K562 (cell line): Measurements from ENCODE around the gene PTK6. TPM values are rescaled to one million over a fixed set of nuclear protein-coding genes. Genes with fewer than 3 reads are reported as not detected.

Experiments used
- FUS ChIP-seq: fragments of 200-400 bp; formaldehyde crosslinking; optimal IDR thresholded peaks from 2 replicates; pipeline ENCODE3; 2017; ENCODE audit warnings: low read depth, low read length
- HNRNPUL1 ChIP-seq: fragments of 200-400 bp; formaldehyde crosslinking; IDR thresholded peaks from 2 replicates; pipeline ENCODE4 v1.6.1; 2017; ENCODE audit warnings: low read length
- PML ChIP-seq: IDR thresholded peaks from 2 replicates; pipeline ENCODE4 v1.6.1; 2012; ENCODE audit warnings: low read length, inconsistent platforms
- RBM14 ChIP-seq: fragments of 200-400 bp; formaldehyde crosslinking; IDR thresholded peaks from 2 replicates; pipeline ENCODE4 v1.6.1; 2018; ENCODE audit warnings: low read depth, mild to moderate bottlenecking, low read length, moderate library complexity, borderline replicate concordance; ENCODE audit not compliant: insufficient read depth
- SIN3B ChIP-seq: fragments of 450-650 bp; IDR thresholded peaks from 2 replicates; pipeline ENCODE4 v1.6.1; 2017; ENCODE audit warnings: low read depth, mild to moderate bottlenecking, moderate library complexity
- XRCC4 ChIP-seq: IDR thresholded peaks from one replicate; pipeline ENCODE4 v1.6.1; 2011; ENCODE audit not compliant: insufficient read depth, insufficient read length; ENCODE audit errors: extremely low read depth
- ZBTB26 ChIP-seq: fragments of 450-650 bp; formaldehyde crosslinking; IDR thresholded peaks from 2 replicates; pipeline ENCODE4 v1.4.0; 2022; ENCODE audit warnings: missing genetic modification characterization
- ZBTB34 ChIP-seq: fragments of 250-450 bp; sonication (Bioruptor Pico); IDR thresholded peaks from 2 replicates; pipeline ENCODE4 v1.8.0; 2021; ENCODE audit warnings: mild to moderate bottlenecking, moderate library complexity
- ZFP30 ChIP-seq: fragments of 250-450 bp; sonication (Bioruptor Pico); IDR thresholded peaks from 2 replicates; pipeline ENCODE4 v1.8.0; 2022; ENCODE audit warnings: moderate library complexity, mild to moderate bottlenecking, inconsistent platforms, borderline replicate concordance
- ZNF436 ChIP-seq: fragments of 250-450, 450-650 bp; sonication (Bioruptor Pico); formaldehyde crosslinking; IDR thresholded peaks from 2 replicates; pipeline ENCODE4 v1.7.0; 2020; ENCODE audit warnings: mild to moderate bottlenecking
- polyA plus RNA-seq, 8 experiments: library from polyadenylated mRNA; depleted of rRNA in 4 of 8; stranded (reverse) in 5 of 8; unstranded in 3 of 8; fragments of >200 nt; fragmentation: Nextera tagmentation in 2 of 8; fragmentation: Illumina TruSeq in 1 of 8; extraction: Ambion mirVana in 2 of 8; extraction: Trizol in 1 of 8; gene quantifications; 2 replicates each; pipeline versions ENCODE4 v1.2.1 to v1.2.3, GENCODE V29; 2011 to 2014; ENCODE audit warnings: inconsistent platforms in 1 of 8, missing spikeins in 1 of 8
- total RNA-seq, 7 experiments: library from RNA; depleted of rRNA in 6 of 7; stranded (reverse); fragments of >200 nt in 6 of 7; fragmentation: Illumina TruSeq in 2 of 7; extraction: Trizol in 2 of 7; gene quantifications; 2 replicates each; pipeline versions ENCODE4 v1.2.1 to v1.2.3, GENCODE V29; 2011 to 2021; ENCODE audit warnings: low replicate concordance in 1 of 7
- TF ChIP-seq, protein P1 (sequence below): IDR thresholded peaks from 2 replicates; pipeline ENCODE4 v1.6.1; 2011; ENCODE audit warnings: borderline replicate concordance, low read depth, mild to moderate bottlenecking, moderate library complexity, low read length; ENCODE audit not compliant: insufficient read depth, poor library complexity, severe bottlenecking

PTK6 gene
- total and polyA plus RNA-seq, 9 of the 15 experiments (the other 6 are each of a cell fraction or from before 2014, with no cell fraction given), result 0.07 TPM; not detected in 8

GRCh38 chr20:63561624-63562396 lies 24.6 kb upstream of the PTK6 start (continued):
- TF ChIP-seq ZBTB34 (CRISPR knock-in tag) (no peak), PML (no peak), RBM14 (no peak), XRCC4 (no peak), HNRNPUL1 (no peak), FUS (no peak), SIN3B (no peak), ZNF436 (no peak), ZBTB26 (CRISPR knock-in tag) (no peak), ZFP30 (CRISPR knock-in tag) (no peak)
- TF ChIP-seq, protein P1, sequence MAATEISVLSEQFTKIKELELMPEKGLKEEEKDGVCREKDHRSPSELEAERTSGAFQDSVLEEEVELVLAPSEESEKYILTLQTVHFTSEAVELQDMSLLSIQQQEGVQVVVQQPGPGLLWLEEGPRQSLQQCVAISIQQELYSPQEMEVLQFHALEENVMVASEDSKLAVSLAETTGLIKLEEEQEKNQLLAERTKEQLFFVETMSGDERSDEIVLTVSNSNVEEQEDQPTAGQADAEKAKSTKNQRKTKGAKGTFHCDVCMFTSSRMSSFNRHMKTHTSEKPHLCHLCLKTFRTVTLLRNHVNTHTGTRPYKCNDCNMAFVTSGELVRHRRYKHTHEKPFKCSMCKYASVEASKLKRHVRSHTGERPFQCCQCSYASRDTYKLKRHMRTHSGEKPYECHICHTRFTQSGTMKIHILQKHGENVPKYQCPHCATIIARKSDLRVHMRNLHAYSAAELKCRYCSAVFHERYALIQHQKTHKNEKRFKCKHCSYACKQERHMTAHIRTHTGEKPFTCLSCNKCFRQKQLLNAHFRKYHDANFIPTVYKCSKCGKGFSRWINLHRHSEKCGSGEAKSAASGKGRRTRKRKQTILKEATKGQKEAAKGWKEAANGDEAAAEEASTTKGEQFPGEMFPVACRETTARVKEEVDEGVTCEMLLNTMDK, result no peak
